Measurements from ENCODE around the gene PRPSAP1.

Gene PRPSAP1

DNA sequence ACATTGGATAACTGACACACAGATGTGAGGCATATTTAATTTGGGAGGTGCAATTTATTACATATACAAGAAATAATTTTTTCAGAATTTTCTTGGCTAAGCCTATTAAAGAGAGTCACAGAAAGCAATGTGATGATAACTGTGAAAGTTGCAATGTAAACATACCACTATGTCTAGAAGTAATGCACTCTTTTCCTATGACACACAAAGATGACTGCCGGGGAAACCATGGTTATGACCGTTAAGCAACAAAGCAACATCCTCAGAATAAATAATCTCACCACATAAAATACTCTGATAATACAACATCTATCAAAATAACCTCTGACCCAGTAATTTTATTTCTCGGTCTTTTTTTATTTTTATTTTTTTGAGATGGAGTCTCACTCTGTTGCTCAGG lies 35.1 kb downstream of the PRPSAP1 start:
- H3K4me1 ChIP-seq (ENCODE audit: control extremely low read depth in 1 of 4, control insufficient read depth in 4 of 4, insufficient read depth in 4 of 4, low read length in 3 of 4) = peaks cover 0 to 9% (median 2%) of the 10 kb centered on the region in 4 experiments
- DNase-seq = no peak
- ChIA-PET CTCF (interaction anchor here (1.1 kb wide), 1 partner anchor 16 kb away, joined by 3 read pairs; no protein-coding TSS in a partner anchor), POLR2A (no interaction called here)
- peaks cover 4 to 26% (median 17%) of the 10 kb centered on the region in 4 experiments for H3K36me3 ChIP-seq (ENCODE audit: control insufficient read depth in 4 of 4, insufficient read depth in 4 of 4, low read length in 3 of 4)
- no peak overlapping the region for H3K27ac ChIP-seq (ENCODE audit: insufficient read depth in 1 of 2, low read depth in 1 of 2, low read length in 2 of 2, poor library complexity in 1 of 2, severe bottlenecking in 2 of 2)
- H3K4me3 ChIP-seq (ENCODE audit: control insufficient read depth in 1 of 7, extremely low read depth in 1 of 7, insufficient read depth in 4 of 7, low read depth in 2 of 7, low read length in 6 of 7) = no peak overlapping the region
- WGBS (ENCODE audit: insufficient coverage) = 88% methylated on average over 1 of the region's 3 CpGs
- no peaks in the 10 kb centered on the region for H3K9me3 ChIP-seq (ENCODE audit: control extremely low read depth in 1 of 5, control insufficient read depth in 4 of 5, insufficient read depth in 2 of 5, low read depth in 1 of 5, low read length in 4 of 5)
- H3K27me3 ChIP-seq (replicated peaks in 2 of 5; ENCODE audit: control insufficient read depth in 4 of 5, insufficient read depth in 5 of 5, low read length in 4 of 5) = no peaks in the 10 kb centered on the region

DNA sequence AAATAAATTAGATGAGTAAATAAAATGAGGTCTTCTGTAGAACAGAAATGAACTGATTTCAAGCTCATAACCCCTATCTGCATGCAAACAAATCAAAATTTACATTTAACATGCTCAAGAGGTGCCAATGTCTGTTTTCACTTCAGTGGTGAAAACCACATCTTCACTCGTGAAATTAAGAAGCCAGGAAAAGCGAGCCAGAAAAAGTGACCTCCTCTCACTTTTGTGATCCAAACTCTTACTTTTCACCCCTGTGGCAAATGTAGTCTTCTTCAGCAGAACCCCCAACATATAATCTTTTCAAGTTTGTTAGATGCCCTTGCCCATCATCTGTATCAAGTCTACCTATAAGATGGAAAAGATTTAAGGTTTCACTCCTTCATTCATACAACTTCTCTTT lies 36.2 kb downstream of the PRPSAP1 start:
- Histone ChIP-seq H3K4me3 (ENCODE audit: control insufficient read depth in 1 of 7, extremely low read depth in 1 of 7, insufficient read depth in 4 of 7, low read depth in 2 of 7, low read length in 6 of 7) (no peak overlapping the region), H3K27me3 (replicated peaks in 2 of 5; ENCODE audit: control insufficient read depth in 4 of 5, insufficient read depth in 5 of 5, low read length in 4 of 5) (no peaks in the 10 kb centered on the region), H3K36me3 (ENCODE audit: control insufficient read depth in 4 of 4, insufficient read depth in 4 of 4, low read length in 3 of 4) (peaks cover 8 to 29% (median 24%) of the 10 kb centered on the region in 4 experiments), H3K4me1 (ENCODE audit: control extremely low read depth in 1 of 4, control insufficient read depth in 4 of 4, insufficient read depth in 4 of 4, low read length in 3 of 4) (peaks cover 0 to 9% (median 2%) of the 10 kb centered on the region in 4 experiments), H3K27ac (ENCODE audit: insufficient read depth in 1 of 2, low read depth in 1 of 2, low read length in 2 of 2, poor library complexity in 1 of 2, severe bottlenecking in 2 of 2) (no peak overlapping the region), H3K9me3 (ENCODE audit: control extremely low read depth in 1 of 5, control insufficient read depth in 4 of 5, insufficient read depth in 2 of 5, low read depth in 1 of 5, low read length in 4 of 5) (no peaks in the 10 kb centered on the region)
- no peak for DNase-seq
- POLR2A ChIA-PET = no interaction called here
- CTCF ChIA-PET = interaction anchor here (0.6 to 1.1 kb wide), 2 partner anchors 15 to 411 kb away, joined by 3 to 4 read pairs; no protein-coding TSS in a partner anchor
- 83% methylated on average over 1 of the region's 2 CpGs for WGBS (ENCODE audit: insufficient coverage)

DNA sequence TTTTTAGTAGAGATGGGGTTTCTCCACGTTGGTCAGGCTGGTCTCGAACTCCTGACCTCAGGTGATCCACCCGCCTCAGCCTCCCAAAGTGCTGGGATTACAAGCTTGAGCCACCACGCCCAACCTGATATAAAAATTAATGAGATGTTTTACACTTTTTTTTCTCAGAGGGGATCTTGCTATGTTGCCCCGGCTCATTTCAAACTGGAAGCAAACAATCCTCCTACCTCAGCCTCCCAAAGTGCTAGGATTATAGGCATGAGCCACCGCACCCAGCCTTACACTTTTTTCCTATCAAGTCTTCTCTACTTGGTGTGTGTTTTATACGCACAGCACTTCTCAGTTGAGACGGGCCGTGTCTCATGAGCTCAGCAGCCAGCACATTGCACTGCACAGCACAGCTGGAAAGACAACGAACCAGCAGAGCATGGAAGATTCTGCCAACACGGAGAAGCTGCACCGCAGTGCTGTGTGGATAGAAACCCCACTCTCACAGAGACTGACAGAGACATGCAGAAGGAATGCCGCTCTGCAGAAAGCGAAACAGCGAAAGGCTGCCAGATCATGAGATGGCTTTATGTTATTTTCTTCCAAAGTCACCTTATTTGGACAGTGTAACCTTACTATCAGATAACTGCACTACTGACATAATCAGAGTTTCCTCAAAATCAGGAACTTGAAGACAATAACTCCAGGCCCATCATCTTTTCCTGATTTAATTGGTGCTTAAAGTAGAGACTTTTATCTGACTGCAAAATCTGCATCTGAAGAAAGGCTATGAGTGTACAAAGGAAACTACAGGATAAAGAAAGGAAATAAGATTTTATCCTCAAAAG lies 39.1 kb downstream of the PRPSAP1 start:
- Histone ChIP-seq H3K4me3 (ENCODE audit: control insufficient read depth in 1 of 7, extremely low read depth in 1 of 7, insufficient read depth in 4 of 7, low read depth in 2 of 7, low read length in 6 of 7) (no peak overlapping the region), H3K36me3 (ENCODE audit: control insufficient read depth in 4 of 4, insufficient read depth in 4 of 4, low read length in 3 of 4) (peaks cover 15 to 38% (median 26%) of the 10 kb centered on the region in 4 experiments), H3K27ac (ENCODE audit: insufficient read depth in 1 of 2, low read depth in 1 of 2, low read length in 2 of 2, poor library complexity in 1 of 2, severe bottlenecking in 2 of 2) (no peak overlapping the region), H3K9me3 (ENCODE audit: control extremely low read depth in 1 of 5, control insufficient read depth in 4 of 5, insufficient read depth in 2 of 5, low read depth in 1 of 5, low read length in 4 of 5) (no peaks in the 10 kb centered on the region), H3K27me3 (replicated peaks in 2 of 5; ENCODE audit: control insufficient read depth in 4 of 5, insufficient read depth in 5 of 5, low read length in 4 of 5) (no peaks in the 10 kb centered on the region), H3K4me1 (ENCODE audit: control extremely low read depth in 1 of 4, control insufficient read depth in 4 of 4, insufficient read depth in 4 of 4, low read length in 3 of 4) (peaks cover 0 to 9% (median 2%) of the 10 kb centered on the region in 4 experiments)
- ChIA-PET POLR2A (no interaction called here), CTCF (interaction anchor here (2.4 to 2.7 kb wide), 2 partner anchors 11 to 84 kb away, joined by 7 to 9 read pairs; no protein-coding TSS in a partner anchor)
- peak in 1 of 3 donors; percentile 6 for DNase-seq
- 97% methylated on average over 11 of the region's 15 CpGs for WGBS (ENCODE audit: insufficient coverage)

DNA sequence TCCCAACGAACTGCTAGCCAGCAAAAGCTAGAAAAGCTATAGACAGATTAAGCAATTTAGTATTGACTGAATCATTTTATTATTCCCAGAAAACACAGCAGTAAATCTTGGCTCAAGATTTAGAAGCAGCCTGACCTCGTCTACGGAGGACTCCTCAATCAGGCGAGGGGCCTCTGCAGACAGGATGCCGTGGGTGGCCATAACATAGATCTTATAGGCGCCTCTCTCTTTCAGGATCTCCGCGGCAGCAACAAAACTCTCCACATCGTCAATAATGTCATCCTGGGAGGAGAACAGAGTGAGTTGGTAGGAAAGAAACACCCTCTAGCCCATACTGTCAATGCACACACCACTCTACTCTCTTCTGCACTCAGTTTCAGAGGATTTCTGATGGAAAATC lies 41.0 kb downstream of the PRPSAP1 start:
- H3K4me1 ChIP-seq (ENCODE audit: control extremely low read depth in 1 of 4, control insufficient read depth in 4 of 4, insufficient read depth in 4 of 4, low read length in 3 of 4) = peaks cover 0 to 9% (median 2%) of the 10 kb centered on the region in 4 experiments
- H3K4me3 ChIP-seq (ENCODE audit: control insufficient read depth in 1 of 7, extremely low read depth in 1 of 7, insufficient read depth in 4 of 7, low read depth in 2 of 7, low read length in 6 of 7) = no peak overlapping the region
- H3K27ac ChIP-seq (ENCODE audit: insufficient read depth in 1 of 2, low read depth in 1 of 2, low read length in 2 of 2, poor library complexity in 1 of 2, severe bottlenecking in 2 of 2) = no peak overlapping the region
- H3K36me3 ChIP-seq (ENCODE audit: control insufficient read depth in 4 of 4, insufficient read depth in 4 of 4, low read length in 3 of 4) = peaks cover 19 to 37% (median 26%) of the 10 kb centered on the region in 4 experiments
- ChIA-PET POLR2A (interaction anchor here (0.6 kb wide), 1 partner anchor 45 kb away, joined by 3 read pairs; no protein-coding TSS in a partner anchor), CTCF (no interaction called here)
- 78% methylated on average over 3 of the region's 9 CpGs for WGBS (ENCODE audit: insufficient coverage)
- H3K9me3 ChIP-seq (ENCODE audit: control extremely low read depth in 1 of 5, control insufficient read depth in 4 of 5, insufficient read depth in 2 of 5, low read depth in 1 of 5, low read length in 4 of 5) = no peaks in the 10 kb centered on the region
- H3K27me3 ChIP-seq (replicated peaks in 2 of 5; ENCODE audit: control insufficient read depth in 4 of 5, insufficient read depth in 5 of 5, low read length in 4 of 5) = no peaks in the 10 kb centered on the region
- DNase-seq = no peak

DNA sequence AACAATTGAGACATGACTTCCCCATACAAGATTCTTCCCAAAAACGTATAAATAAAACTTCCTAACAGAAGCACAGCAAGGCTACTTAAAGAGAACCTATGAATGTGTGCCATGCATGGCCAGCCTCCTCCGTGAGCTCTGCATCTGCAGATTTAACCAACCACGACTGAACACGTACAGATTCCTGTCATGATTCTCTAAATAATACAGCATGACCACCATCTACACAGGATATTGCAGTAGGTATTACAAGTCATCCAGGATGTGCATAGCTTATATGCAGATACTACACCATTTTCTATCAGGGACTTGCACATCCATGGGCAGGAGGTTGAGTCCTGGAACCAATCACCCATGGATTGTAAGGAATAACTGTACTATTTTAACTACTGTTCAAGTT lies 44.3 kb downstream of the PRPSAP1 start:
- H3K27ac ChIP-seq (ENCODE audit: insufficient read depth in 1 of 2, low read depth in 1 of 2, low read length in 2 of 2, poor library complexity in 1 of 2, severe bottlenecking in 2 of 2) = no peak overlapping the region
- ChIA-PET POLR2A (no interaction called here), CTCF (interaction anchor here (1.2 to 18.5 kb wide), 6 partner anchors 9 to 106 kb away, joined by 3 to 226 read pairs (median 4); no protein-coding TSS in a partner anchor)

DNA sequence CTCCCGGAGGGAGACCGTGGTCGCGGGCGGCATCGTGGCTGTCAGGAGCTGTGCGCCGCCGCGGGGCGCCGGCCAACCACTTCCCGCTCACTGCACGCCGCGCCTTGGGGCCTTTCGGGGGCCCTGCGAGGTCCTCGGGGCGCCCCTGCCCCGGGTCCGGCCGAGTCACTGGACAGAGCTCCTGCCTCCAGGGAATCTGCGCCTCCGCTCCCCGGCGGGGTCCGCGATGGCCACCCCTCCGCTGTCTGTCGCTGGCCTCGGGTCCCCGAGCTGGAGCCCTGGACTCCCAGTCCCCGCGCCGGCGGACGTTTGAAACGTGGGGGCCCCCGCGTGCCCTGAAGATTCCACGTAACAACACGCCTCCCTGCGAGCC lies 45.8 kb downstream of the PRPSAP1 start, which contains the start of gene QRICH2:
Gene QRICH2, minus strand, starts transcription at position 311 of the 373 bp plus-strand sequence. Its CDS starts 278 bp downstream, at position 33.
- 96% methylated on average over 44 of the region's 44 CpGs for WGBS (ENCODE audit: insufficient coverage)
- DNase-seq = no peak
- Histone ChIP-seq H3K36me3 (ENCODE audit: control insufficient read depth in 4 of 4, insufficient read depth in 4 of 4, low read length in 3 of 4) (peaks cover 7 to 25% (median 18%) of the 10 kb centered on the region in 4 experiments), H3K4me3 (ENCODE audit: control insufficient read depth in 1 of 7, extremely low read depth in 1 of 7, insufficient read depth in 4 of 7, low read depth in 2 of 7, low read length in 6 of 7) (no peak within 1 kb of the TSS), H3K27me3 (replicated peaks in 2 of 5; ENCODE audit: control insufficient read depth in 4 of 5, insufficient read depth in 5 of 5, low read length in 4 of 5) (no peaks in the 10 kb centered on the region), H3K4me1 (ENCODE audit: control extremely low read depth in 1 of 4, control insufficient read depth in 4 of 4, insufficient read depth in 4 of 4, low read length in 3 of 4) (no peaks in the 10 kb centered on the region), H3K9me3 (ENCODE audit: control extremely low read depth in 1 of 5, control insufficient read depth in 4 of 5, insufficient read depth in 2 of 5, low read depth in 1 of 5, low read length in 4 of 5) (no peaks in the 10 kb centered on the region), H3K27ac (ENCODE audit: insufficient read depth in 1 of 2, low read depth in 1 of 2, low read length in 2 of 2, poor library complexity in 1 of 2, severe bottlenecking in 2 of 2) (no peak within 1 kb of the TSS)
- CTCF ChIA-PET = interaction anchor here (18.5 kb wide), 1 partner anchor 93 kb away, joined by 226 read pairs; no protein-coding TSS in a partner anchor
- POLR2A ChIA-PET = interaction anchor here (0.6 kb wide), 1 partner anchor 63 kb away, joined by 3 read pairs; no protein-coding TSS in a partner anchor

More for the DNA sequence above, 44.3 kb downstream of the PRPSAP1 start:
- peaks cover 15 to 35% (median 24%) of the 10 kb centered on the region in 4 experiments for H3K36me3 ChIP-seq (ENCODE audit: control insufficient read depth in 4 of 4, insufficient read depth in 4 of 4, low read length in 3 of 4)
- H3K4me3 ChIP-seq (ENCODE audit: control insufficient read depth in 1 of 7, extremely low read depth in 1 of 7, insufficient read depth in 4 of 7, low read depth in 2 of 7, low read length in 6 of 7) = no peak overlapping the region
- peak in 2 of 3 donors; percentile 4 to 5 for DNase-seq
- H3K27me3 ChIP-seq (replicated peaks in 2 of 5; ENCODE audit: control insufficient read depth in 4 of 5, insufficient read depth in 5 of 5, low read length in 4 of 5) = no peaks in the 10 kb centered on the region
- WGBS (ENCODE audit: insufficient coverage) = 86% methylated on average over 4 of the region's 4 CpGs
- no peaks in the 10 kb centered on the region for H3K4me1 ChIP-seq (ENCODE audit: control extremely low read depth in 1 of 4, control insufficient read depth in 4 of 4, insufficient read depth in 4 of 4, low read length in 3 of 4)
- no peaks in the 10 kb centered on the region for H3K9me3 ChIP-seq (ENCODE audit: control extremely low read depth in 1 of 5, control insufficient read depth in 4 of 5, insufficient read depth in 2 of 5, low read depth in 1 of 5, low read length in 4 of 5)
